C4-2B (cell line): ENCODE results near the gene TMEM179.
"Not testable (repeated sequence)": the region's sequence is repeated elsewhere in the genome, so short reads cannot be mapped to it uniquely, and the experiment has no call there.

Experiments used
- H3K27ac ChIP-seq: fragments of 450-650 bp; 2 replicates; pipeline ENCODE4 v1.5.1; 2017
- CTCF ChIP-seq: fragments of 450-650 bp; conservative IDR thresholded peaks from 2 replicates; pipeline ENCODE4 v1.5.1; 2017; ENCODE audit warnings: mild to moderate bottlenecking
- ZFX ChIP-seq: fragments of 450-650 bp; IDR thresholded peaks from 2 replicates; pipeline ENCODE4 v1.6.1; 2017

Gene TMEM179

GRCh38 chr14:104582662-104583061 lies 21.9 kb downstream of the TMEM179 start:
- TF ChIP-seq ZFX (no peak), CTCF (no peak)
- peak overlapping the region; percentile 14 for H3K27ac ChIP-seq

GRCh38 chr14:104582005-104582404 lies 22.6 kb downstream of the TMEM179 start:
- TF ChIP-seq CTCF = no peak
- no peak for TF ChIP-seq ZFX
- H3K27ac ChIP-seq = peak overlapping the region; percentile 14

GRCh38 chr14:104581521-104581920 lies 23.1 kb downstream of the TMEM179 start:
- no peak overlapping the region; the same call in 1 of the 2 replicates for H3K27ac ChIP-seq
- TF ChIP-seq ZFX = no peak
- TF ChIP-seq CTCF = no peak

GRCh38 chr14:104580961-104581360 lies 23.6 kb downstream of the TMEM179 start:
- TF ChIP-seq ZFX (no peak), CTCF (no peak)
- H3K27ac ChIP-seq = no peak overlapping the region

GRCh38 chr14:104579939-104580338 lies 24.6 kb downstream of the TMEM179 start:
- not testable (repeated sequence) for H3K27ac ChIP-seq

GRCh38 chr14:104579507-104579906 lies 25.1 kb downstream of the TMEM179 start, which contains the start of gene C14orf180:
Gene C14orf180, plus strand, starts transcription at chr14:104579764. Its CDS starts 6,667 bp downstream, at chr14:104586431.
- TF ChIP-seq ZFX (no peak), CTCF (no peak)
- H3K27ac ChIP-seq = no peak within 1 kb of the TSS

GRCh38 chr14:104578321-104578720 lies 26.3 kb downstream of the TMEM179 start:
- TF ChIP-seq ZFX (no peak), CTCF (no peak)
- no peak overlapping the region for H3K27ac ChIP-seq

- no peak for TF ChIP-seq CTCF
- no peak for TF ChIP-seq ZFX
- no peak overlapping the region for H3K27ac ChIP-seq
Observed at GRCh38 chr14:104577847-104578301, 26.7 kb downstream of the TMEM179 start.
